HG03469 (cell line): ENCODE results near the gene SCRT2.
"Not testable (repeated sequence)": the region's sequence is repeated elsewhere in the genome, so short reads cannot be mapped to it uniquely, and the experiment has no call there.

Experiments
- ATAC-seq: cut with Tn5 transposase; IDR thresholded peaks from one replicate; pipeline ENCODE4 v1.9.1; 2021; ENCODE audit warnings: mild to moderate bottlenecking, moderate library complexity, moderate number of reproducible peaks; ENCODE audit not compliant: unreplicated experiment

The SCRT2 gene

DNA sequence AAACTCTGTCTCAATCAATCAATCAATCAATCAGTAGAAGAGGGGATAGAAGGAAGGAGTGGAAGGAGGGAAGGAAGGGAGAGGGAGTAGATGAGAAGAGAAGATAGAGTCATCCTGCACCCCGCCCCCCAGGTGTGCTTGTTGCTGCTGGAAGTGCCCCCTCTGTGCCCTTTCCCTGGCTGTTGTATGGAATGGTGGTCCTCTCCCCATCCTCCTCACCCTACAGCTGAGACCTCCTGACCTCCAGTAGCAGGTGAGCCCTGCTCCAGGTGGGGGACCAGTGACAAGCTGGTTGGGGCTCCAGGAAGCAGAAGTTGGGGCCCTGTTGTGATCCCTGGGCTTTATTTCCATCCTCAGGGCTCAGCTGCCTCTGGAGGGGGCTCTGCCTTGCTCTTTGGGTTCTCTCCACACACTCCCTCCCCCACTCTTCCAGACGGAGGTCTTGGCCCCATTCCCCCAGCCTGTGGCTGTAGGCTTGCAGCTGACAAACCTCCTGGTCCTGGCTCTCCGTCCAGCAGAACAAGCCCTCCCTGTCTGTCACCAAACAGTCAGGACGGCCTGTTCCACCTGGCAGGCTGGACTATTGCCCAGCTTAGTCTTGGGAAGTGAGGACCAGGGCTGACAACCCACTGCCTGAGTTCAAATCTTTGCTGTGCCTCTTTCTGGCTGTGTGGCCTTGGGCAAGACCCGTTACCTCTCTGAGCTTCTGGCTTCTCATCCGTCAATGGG is 26.0 kb upstream of the SCRT2 start:
- ATAC-seq: no peak

- no peak for ATAC-seq
These were observed 24.3 kb upstream of the SCRT2 start for GRCh38 chr20:699811-700338.

DNA sequence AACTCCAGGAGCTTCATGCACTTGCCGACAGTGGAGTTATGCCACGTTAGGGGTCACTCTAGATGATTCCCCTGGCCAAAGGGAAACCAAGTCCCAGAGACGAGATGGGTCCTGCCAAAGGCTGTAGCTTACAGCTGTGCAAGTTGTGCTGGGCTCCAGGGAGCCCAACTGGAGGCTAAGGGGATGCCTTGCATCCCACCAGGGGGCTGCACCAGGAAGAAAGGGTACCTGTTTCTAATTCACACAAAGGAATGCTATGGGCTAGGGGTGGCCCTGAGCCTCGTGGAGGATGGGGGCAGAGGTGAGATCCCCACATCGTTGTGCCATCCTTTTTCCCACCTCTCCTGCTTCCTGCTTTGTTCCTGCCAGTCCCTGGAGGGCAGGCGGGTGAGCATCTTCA is 23.7 kb upstream of the SCRT2 start:
- no peak for ATAC-seq

DNA sequence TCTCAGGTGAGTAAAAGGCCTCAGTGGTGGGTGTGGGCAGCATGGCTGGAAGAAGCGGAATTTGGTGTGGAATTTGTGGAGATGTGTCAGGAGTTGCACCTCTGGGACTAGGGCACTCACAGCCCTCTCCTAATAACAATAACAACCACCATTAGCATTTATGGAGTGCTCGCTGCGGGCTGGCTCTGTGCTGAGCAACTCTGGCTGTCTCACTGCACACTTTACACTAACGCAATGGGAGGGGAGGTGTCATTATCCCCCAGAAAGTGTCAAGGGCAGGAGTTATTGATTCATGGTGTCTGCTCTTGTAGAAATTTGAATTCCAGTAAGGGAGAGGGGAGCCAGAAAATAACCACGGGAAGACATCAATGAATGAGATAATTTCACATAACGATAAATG is 22.7 kb upstream of the SCRT2 start:
- ATAC-seq: no peak

DNA sequence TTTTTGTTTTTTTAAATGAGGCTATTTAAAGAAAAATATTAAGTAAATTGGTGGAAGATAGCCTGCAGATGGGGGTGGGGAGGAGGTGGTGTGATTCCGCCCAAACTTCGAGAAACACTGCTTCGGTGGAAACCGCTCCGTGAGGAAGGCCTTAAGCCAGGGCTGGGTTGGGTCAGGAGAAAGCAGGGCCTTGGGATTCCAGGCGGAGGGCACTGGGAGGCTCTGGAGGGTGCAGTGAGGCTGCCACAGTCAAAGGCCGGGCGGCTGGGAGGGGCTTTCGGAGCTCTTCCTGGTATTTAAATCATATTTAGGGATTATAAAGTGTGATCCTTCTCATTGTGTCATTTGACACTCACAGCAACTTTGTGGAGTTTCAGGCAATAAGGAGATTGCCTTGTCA is 22.2 kb upstream of the SCRT2 start:
- no peak for ATAC-seq

DNA sequence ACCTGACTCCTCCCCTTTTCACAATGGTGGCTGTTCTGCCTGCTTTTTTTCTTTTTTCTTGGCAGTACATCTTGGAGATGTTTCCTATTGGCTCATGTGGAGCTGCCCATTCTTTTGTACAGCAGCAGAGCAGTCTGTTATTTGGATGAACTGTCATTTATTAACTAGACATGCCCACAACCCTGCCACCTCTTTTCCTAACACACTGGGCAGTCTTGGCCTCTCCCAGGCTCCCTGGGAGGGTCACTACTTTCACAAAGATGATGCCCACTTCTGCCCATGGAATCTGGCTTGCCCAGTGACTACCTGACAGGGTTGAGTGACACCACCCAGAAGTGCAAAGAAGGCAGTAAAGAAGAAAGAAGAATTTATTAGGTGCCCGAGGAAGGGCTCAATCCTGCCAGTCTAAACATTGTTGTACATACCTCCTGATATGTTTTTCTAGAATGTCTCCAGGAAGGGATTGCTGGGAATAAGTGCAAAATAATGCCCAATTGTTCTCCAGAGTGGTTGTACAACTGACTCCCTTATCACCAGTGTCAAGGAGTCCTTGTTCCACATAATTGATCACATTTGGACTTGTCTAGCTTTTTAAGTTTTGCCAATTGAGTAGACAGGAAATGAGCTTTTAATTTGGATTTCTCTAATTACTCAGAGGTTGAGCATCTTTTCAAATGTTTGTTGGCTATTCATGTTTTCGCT is 19.7 kb upstream of the SCRT2 start:
- ATAC-seq: no peak

DNA sequence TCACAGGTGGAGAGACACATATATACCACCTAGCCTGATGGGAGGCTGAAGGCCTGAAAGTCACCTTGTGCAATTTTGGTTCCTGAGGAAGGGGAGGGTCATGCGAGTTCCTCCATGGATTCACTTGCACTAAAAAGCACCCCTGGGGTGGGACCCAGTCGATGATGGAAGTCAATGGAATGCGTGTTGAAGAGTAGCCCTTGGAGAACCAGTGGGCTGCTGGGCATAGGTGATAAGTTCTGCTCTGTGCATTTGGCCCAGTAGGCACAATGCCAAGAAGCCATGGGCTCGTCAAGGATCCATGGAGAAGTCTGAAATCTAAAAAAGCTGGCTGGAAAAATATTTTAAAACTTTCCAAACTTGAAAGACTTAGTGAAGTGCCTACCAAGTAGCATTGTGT is 18.9 kb upstream of the SCRT2 start:
- no peak for ATAC-seq

GRCh38 chr20:693786-694185 is 18.2 kb upstream of the SCRT2 start:
- not testable (repeated sequence) for ATAC-seq

DNA sequence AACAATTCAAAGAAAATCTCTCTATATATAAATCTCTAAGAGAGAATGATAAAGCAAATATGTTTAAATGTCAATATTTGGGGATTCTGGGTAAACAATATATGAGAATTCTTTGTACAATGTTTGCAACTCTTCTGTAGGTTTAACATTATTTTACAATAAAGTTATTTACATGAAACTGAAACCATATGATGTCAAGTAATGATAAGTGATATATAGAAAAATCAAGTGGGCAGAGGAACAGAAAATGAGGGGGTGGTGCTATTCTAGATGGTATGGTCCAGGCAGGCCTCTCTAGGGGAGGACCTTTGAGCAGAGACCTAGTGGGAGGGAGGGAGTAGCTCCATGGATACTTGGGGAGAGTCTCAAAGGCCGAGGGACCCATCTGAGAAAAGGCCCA is 16.4 kb upstream of the SCRT2 start:
- ATAC-seq: no peak

GRCh38 chr20:689947-690346 is 14.3 kb upstream of the SCRT2 start:
- ATAC-seq: no peak

GRCh38 chr20:689348-689747 is 13.7 kb upstream of the SCRT2 start:
- ATAC-seq: no peak

DNA sequence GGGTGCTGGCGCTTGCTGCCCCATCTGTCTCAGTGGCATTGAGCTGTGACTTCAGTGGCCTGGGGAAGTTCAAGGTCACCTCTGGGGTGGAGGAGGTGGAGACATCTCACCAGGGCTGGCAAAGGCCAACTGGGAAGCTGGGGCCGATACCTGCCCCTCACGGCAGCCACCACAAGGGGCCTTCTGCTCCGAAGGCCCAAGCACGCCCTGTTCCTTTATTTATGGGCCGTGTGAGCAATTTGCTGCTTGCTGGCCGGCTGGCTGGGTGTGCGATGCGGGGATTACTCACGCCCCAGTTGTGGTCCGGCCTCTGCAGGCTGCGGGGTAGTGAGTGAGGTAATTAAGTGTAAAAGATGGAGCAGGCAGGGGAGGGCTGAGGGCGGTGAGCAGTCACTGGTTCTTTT is 13.2 kb upstream of the SCRT2 start:
- ATAC-seq: no peak

- no peak for ATAC-seq
These were observed 12.0 kb upstream of the SCRT2 start for GRCh38 chr20:687468-688203.

DNA sequence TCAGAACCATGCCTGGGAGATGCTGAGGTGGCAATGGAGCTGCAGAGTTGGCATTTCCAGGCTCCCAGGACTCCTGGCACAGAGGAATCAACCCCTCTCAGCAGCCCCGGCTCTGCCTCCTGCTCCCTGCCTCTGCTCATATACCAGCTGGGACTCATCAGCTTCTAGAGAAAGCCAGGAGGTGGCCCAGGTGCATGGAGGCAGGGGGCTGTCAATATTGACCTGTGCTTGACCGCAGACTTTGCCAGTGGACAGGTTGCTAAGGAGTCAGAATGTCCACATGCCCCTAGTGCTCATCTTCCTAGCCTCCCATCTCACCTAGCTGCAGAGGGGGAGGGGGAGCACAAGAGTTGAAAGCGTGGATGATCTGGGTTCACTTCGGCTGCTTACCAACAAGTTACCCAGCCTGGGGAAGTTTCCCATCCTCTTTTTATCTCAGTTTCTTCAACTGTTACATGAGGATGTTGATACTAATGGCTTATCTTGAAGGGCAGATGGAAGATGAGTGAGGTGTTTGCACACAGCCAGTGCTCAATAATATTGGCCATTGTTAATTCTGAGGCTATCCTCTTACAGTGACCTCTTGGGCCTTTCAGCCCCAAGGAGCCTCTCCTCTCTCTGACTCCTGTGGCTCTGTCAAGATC is 9.2 kb upstream of the SCRT2 start:
- ATAC-seq: no peak

DNA sequence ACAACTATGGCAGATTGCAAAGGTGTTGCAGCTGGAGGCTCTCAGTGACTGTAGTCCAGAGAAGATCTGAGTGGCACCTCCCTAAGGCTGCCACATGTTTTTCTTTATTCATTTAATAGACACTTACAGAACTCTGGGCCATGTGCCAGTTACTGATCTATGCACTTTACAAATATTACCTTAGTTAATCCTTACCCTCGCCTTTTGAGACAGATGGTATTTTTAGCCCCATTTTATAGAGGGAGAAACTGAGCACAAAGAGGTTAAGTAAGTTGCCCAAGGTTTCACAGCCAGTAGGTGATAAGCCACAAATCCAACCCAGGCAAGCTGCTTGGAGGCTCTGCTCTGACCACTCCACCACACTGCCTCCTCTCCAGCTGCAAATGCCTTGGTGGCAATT is 6.5 kb upstream of the SCRT2 start:
- ATAC-seq: no peak

- ATAC-seq: no peak
These were observed 5.1 kb upstream of the SCRT2 start for GRCh38 chr20:680638-681187.

DNA sequence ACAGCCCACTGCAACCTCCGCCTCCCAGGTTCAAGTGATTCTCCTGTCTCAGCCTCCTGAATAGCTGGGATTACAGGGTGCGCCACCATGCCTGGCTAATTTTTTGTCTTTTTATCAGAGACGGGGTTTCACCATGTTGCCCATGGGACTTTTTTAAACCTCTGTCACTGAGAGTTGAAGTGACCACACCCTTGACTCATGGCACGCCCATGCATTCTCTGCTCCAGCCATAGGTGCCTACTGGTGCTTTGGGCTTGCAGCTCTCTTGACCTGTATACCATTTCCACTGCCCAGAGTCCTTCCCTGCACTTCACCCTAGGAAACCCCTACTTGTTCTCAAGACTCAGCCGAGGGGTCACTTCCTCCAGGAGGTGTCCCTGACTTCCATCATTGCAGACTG is 2.4 kb upstream of the SCRT2 start:
- no peak for ATAC-seq

GRCh38 chr20:676967-677366 is 1.4 kb upstream of the SCRT2 start:
- no peak for ATAC-seq

- ATAC-seq: no peak
These were observed 824 bp upstream of the SCRT2 start for GRCh38 chr20:676315-676937.

DNA sequence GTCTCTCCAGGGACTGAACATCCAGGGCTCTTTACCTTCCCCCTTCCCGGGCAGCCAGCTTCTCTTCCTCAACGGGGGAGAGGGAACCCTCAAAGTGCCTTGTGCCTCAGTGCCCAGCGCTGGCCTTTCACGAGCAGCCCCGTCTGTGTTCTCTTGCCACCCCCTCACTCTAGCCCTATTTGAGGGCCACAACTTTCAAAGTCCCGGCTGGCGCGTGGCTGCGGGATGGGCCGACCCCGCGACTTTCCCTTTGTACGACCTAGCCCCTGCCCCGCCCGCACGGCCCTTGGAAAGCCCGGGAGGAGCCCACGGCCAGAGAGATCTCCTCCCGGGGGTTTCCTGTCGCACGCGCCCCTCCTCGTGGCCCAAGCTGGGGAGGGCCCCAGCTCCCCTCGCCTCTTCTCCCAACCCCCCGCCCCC is 559 bp downstream of the SCRT2 start:
- ATAC-seq: no peak
